ENCODE data around the gene PIK3IP1.

- TF ChIP-seq, protein P1, sequence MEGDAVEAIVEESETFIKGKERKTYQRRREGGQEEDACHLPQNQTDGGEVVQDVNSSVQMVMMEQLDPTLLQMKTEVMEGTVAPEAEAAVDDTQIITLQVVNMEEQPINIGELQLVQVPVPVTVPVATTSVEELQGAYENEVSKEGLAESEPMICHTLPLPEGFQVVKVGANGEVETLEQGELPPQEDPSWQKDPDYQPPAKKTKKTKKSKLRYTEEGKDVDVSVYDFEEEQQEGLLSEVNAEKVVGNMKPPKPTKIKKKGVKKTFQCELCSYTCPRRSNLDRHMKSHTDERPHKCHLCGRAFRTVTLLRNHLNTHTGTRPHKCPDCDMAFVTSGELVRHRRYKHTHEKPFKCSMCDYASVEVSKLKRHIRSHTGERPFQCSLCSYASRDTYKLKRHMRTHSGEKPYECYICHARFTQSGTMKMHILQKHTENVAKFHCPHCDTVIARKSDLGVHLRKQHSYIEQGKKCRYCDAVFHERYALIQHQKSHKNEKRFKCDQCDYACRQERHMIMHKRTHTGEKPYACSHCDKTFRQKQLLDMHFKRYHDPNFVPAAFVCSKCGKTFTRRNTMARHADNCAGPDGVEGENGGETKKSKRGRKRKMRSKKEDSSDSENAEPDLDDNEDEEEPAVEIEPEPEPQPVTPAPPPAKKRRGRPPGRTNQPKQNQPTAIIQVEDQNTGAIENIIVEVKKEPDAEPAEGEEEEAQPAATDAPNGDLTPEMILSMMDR (IDR thresholded peaks at IDR 0.05) = no peak
- TF ChIP-seq POLR2A (IDR thresholded peaks at IDR 0.05) (no peak), EP300 (IDR thresholded peaks at IDR 0.05) (no peak)
Measured at GRCh38 chr22:31305194-31305593, 12.9 kb upstream of the PIK3IP1 start.
